Measurements from ENCODE around the gene MATN1.

Gene MATN1

DNA sequence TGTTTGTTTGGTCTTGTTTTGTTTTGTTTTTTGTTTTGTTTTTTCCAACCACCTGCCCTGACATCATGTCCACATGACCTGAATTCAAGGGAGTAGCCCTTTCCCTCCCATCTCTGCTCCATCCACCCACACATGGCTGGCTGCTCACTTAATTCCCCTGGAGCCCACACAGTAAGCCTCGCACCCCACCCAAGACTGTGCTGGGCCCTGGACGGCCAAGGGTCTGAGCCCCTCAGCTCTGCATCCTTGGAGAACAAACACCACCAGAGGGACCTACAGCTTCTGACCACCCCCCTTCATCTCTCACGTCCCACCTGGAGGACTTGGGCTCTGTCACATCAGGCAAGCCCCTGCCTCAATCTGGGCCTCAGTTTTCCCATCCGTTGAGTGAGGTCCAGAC lies 39.1 kb downstream of the MATN1 start:
- no peak for DNase-seq (ENCODE audit: low spot score)

DNA sequence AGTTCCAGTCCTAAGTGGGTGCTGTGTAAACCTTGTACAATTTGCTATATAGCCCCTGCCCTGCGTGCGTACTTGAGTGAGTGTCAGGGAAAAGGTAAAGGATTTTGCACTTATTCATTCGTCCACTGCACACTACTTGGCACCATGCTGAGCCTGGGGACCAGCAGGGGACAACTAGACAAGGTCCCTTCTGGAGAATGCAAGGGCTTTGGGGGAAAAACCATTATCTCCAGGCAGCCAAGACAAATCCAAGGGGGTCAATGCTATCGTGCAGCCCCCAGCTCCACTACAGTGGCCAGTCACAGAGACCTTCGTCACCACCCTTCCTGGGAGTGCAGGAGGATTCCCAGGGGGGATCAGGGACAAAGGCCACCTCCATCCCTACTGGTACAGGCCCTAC lies 39.7 kb downstream of the MATN1 start:
- DNase-seq (ENCODE audit: low spot score), result no peak

DNA sequence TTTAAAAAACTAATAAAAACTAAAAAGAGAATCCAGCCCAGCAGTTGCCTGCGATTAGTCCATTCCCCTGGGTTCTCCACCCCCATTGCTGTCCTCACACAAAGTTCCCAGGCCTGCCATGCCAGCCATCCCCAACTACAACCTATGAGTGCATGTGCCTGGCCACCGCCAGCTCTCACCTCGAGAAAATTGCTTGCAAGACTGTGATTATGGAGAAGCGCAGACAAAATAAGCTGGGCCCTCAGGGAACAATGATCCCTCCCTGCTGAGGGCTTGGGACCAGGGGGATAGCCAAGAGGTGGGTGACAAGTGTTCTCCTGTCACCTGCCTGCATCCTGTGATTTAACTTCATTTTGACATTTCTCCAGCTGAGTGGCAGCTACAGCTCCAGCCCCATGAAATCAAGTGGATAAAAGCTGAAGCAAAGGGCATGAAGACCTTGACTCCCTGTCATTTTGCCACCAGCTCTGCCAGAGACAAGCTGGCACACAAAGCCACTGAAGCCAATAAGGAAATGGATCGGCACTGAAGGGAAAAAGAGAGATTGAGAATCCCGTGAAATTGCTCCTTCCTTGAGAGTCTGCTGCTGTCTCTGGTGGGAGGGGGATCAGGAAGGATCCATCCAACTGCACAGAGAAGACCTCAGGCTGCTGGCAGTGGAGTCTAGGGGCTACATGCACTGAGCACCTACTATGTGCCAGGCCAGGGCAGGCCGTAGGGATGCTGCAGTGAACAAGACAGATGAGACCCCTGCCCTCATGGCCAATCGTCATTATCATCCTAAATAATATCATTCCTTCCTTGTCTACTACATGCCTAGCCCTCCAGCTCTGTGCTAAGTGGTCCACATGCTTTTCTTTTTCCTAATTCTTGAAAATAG lies 40.7 kb downstream of the MATN1 start:
- no peak for DNase-seq (ENCODE audit: low spot score)

- no peak for DNase-seq (ENCODE audit: low spot score)
These were observed 41.6 kb downstream of the MATN1 start for GRCh38 chr1:30681782-30682181.

- no peak for DNase-seq (ENCODE audit: low spot score)
These were observed 42.5 kb downstream of the MATN1 start for GRCh38 chr1:30680879-30681278.

GRCh38 chr1:30680429-30680828 lies 43.0 kb downstream of the MATN1 start:
- DNase-seq (ENCODE audit: low spot score), result no peak

- DNase-seq (ENCODE audit: low spot score), result no peak
These were observed 43.4 kb downstream of the MATN1 start for GRCh38 chr1:30679976-30680305.

DNA sequence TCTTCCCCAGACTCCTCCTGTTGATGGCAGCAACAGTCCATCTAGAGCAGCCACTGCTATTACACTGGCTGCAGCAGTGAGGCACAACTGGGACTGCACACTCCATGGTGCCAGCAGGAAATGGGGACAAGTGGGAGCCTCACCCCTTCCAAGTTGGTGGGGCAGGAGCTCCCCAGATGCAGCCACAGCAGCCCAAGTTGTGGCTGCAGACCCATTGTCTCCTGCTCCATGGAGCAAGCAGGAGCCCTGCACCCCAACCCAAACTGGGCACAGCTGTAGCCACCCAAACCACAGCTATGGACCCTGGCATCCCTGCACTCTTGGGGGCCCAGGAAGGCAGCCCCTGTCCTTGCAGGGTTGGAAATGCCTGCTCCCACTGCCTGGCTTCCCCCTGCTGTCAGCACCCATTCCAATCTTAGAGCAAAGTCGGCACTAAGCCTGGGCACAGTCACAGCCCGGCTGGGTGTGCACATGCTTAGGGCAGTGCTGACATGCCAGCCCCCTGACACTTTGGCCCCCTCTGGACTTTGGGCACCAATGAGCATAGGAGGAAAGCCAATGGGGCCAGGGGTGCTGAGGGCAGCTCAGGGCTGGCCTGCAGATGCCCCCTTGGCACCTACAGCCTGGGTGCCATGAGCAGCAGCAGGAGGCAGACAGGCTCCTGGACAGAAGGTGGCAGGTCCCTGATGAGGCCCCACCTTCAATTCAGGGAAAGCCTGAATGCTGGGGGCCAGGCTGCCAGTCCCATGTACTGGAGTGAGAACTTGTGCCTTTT lies 44.0 kb downstream of the MATN1 start:
- no peak for DNase-seq (ENCODE audit: low spot score)

DNA sequence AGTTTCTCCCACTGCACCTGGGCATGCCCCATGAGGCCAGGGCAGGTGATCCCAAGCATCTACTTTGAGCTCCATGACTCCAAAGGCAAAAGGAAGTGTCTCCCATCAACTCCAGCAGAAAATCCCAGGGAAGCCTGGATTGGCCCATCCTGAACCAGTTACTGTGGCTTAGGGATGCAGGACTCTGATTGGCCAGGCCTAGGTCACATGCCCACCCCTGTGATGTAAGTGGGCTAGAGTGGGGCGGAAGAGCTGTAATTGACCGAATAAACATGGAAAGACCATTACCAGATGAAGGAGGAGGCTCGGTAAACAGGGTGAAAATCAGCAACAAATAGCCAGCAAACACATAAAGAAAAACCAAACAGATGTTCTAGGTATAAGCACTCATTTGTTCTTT lies 45.2 kb downstream of the MATN1 start:
- DNase-seq (ENCODE audit: low spot score), result no peak

- no peak for DNase-seq (ENCODE audit: low spot score)
These were observed 45.9 kb downstream of the MATN1 start for GRCh38 chr1:30677471-30677870.

- DNase-seq (ENCODE audit: low spot score), result no peak
These were observed 47.6 kb downstream of the MATN1 start for GRCh38 chr1:30675761-30676160.

DNA sequence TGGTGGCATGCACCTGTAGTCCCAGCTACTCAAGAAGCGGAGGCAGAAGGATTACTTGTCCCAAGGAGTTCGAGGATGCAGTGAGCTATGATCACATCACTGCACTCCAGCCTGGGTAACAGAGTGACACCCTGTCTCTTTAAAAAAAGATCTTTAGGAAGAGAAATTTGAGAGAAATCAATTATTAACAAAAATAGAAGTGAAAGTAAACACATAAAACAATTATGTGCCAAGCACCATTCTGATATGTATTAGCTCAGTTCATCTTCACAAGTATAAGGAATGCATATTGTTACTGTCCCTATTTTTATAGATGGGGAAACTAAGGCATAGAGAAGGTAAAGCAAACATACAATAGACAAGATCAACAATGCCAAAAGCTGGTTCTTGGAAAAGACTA lies 48.1 kb downstream of the MATN1 start:
- no peak for DNase-seq (ENCODE audit: low spot score)

DNA sequence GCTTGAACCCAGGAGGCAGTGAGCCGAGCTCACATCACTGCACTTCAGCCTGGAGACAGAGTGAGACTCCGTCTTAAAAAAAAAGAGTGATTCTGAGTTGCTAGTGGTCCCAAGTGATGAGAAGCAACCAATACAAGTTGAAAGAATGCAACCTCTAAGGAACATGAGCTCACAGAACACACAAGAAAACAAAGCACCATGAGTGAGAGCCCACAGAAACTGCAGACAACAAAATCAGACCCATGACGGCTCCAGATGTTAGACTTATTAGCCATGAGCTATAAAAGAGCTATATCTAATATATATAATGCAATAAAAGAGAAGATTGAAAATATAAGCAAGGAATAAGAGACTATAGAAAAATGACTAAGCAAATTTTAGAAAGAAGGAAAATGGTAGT lies 50.0 kb downstream of the MATN1 start:
- DNase-seq (ENCODE audit: low spot score), result no peak

GRCh38 chr1:30672661-30673060 lies 50.7 kb downstream of the MATN1 start:
- no peak for DNase-seq (ENCODE audit: low spot score)

GRCh38 chr1:30670240-30671060 lies 52.9 kb downstream of the MATN1 start:
- no peak for DNase-seq (ENCODE audit: low spot score)

DNA sequence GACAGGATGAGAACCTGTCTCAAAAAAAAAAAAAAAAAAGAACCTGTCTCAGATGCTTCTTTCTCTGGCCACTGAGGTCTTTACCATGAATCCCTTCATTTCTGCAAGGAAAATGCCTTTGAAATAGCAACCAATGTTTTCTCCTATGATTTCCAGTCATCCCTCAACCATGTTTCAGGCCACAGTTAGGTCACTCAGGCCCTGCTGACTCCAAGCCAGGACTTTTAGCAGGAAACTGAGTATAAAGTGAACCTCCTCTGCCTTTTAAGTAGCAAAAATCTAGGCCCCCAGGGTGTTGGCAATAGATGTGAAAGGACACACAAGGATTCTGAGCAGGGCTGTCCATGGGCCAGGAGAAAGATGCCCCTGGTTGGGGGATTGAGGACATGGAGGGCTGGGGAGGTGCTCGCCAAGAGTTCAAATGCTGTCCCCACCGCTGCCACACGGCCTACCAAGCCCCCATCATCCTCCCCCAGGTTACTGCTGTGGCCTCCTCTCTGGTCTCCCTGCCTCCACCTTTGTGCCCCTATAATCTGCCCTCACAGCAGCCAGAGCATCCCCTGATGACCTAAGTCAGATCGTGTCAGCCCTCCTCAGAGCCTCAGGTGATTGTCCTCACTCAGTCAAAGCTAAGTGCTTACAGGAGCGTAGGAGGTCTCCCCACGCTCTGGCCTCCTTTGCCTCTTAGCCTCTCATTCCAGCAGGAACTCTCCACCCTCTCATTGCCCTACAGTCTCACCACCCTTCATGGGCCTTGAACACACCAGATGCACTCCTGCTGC lies 54.6 kb downstream of the MATN1 start:
- no peak for DNase-seq (ENCODE audit: low spot score)

DNA sequence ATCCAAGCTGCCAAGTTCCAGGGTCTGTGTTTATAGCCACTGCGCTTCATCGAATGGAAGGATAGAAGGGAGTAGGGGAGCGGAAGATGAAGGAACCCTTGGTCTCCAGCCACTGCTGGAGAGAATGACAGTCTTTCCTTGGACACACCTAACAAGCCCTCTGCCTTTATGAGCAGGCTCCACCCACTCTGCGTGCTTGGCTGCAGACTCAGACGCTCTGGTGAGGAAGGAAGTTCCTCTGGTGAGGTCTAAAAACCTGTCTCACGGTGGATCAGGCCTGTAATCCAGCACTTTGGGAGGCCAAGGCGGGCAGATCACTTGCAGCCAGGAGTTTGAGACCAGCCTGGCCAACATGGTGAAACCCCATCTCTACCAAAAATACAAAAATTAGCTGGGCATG lies 55.4 kb downstream of the MATN1 start:
- DNase-seq (ENCODE audit: low spot score), result no peak

- no peak for DNase-seq (ENCODE audit: low spot score)
These were observed 56.6 kb downstream of the MATN1 start for GRCh38 chr1:30666756-30667273.

GRCh38 chr1:30665216-30666010 lies 58.0 kb downstream of the MATN1 start:
- DNase-seq (ENCODE audit: low spot score), result no peak

GRCh38 chr1:30664103-30664755 lies 59.2 kb downstream of the MATN1 start:
- no peak for DNase-seq (ENCODE audit: low spot score)

Measured in SK-N-DZ (cell line).